Measurements from ENCODE around the gene FAM20A. TPM values are rescaled to one million over a fixed set of nuclear protein-coding genes. Genes with fewer than 3 reads are reported as not detected.
A peak's percentile ranks its signal among the peaks of the same experiment; 100 is the strongest.
"Not testable (repeated sequence)": the region's sequence is repeated elsewhere in the genome, so short reads cannot be mapped to it uniquely, and the experiment has no call there.

The FAM20A gene
- total and polyA plus RNA-seq, 2 experiments from 2014 or later: 9.3 to 10.9 TPM

GRCh38 chr17:68587026-68587425 lies 14.1 kb downstream of the FAM20A start:
- TF ChIP-seq EZH2 (IDR thresholded peaks at IDR 0.05; ENCODE audit: insufficient read depth, poor library complexity, severe bottlenecking) (no peak), EZH2phosphoT487 (IDR thresholded peaks at IDR 0.05; ENCODE audit: insufficient read depth, low read depth) (no peak)
- peaks cover 14% of the 10 kb centered on the region for H3F3A ChIP-seq (ENCODE audit: insufficient read depth)
- H4K20me1 ChIP-seq (ENCODE audit: insufficient read depth): no peaks in the 10 kb centered on the region
- H3K36me3 ChIP-seq (ENCODE audit: low read depth): no peaks in the 10 kb centered on the region
- H3K4me3 ChIP-seq: no peak overlapping the region
- in situ Hi-C loops (cut with MboI): no loop called here
- no peak overlapping the region for H3K27ac ChIP-seq
- no peak overlapping the region for H2AFZ ChIP-seq
- WGBS, 2 experiments (ENCODE audit: low coverage in 1 of 2, low lambda C conversion rate in 2 of 2, missing lambda C conversion rate in 2 of 2): 86 to 95% methylated on average over 5 of the region's 5 CpGs
- H3K9ac ChIP-seq: no peak overlapping the region
- no peaks in the 10 kb centered on the region for H3K9me2 ChIP-seq (ENCODE audit: insufficient read depth)
- no peaks in the 10 kb centered on the region for H3K79me2 ChIP-seq (ENCODE audit: insufficient read depth)
- H3K27me3 ChIP-seq (replicated peaks; ENCODE audit: insufficient read depth): no peaks in the 10 kb centered on the region
- no peaks in the 10 kb centered on the region for H3K9me3 ChIP-seq (ENCODE audit: low read depth)
- no peak for DNase-seq
- H3K4me1 ChIP-seq (ENCODE audit: insufficient read depth): peaks cover 29% of the 10 kb centered on the region
- H3K4me2 ChIP-seq (ENCODE audit: unreplicated experiment): no peak overlapping the region

GRCh38 chr17:68585643-68586042 lies 15.5 kb downstream of the FAM20A start:
- H3K79me2 ChIP-seq (ENCODE audit: insufficient read depth): no peaks in the 10 kb centered on the region
- no peak overlapping the region for H3K27ac ChIP-seq
- H3K9me2 ChIP-seq (ENCODE audit: insufficient read depth): no peaks in the 10 kb centered on the region
- H3F3A ChIP-seq (ENCODE audit: insufficient read depth): peaks cover 15% of the 10 kb centered on the region
- no peaks in the 10 kb centered on the region for H4K20me1 ChIP-seq (ENCODE audit: insufficient read depth)
- H3K27me3 ChIP-seq (replicated peaks; ENCODE audit: insufficient read depth): no peaks in the 10 kb centered on the region
- TF ChIP-seq EZH2 (IDR thresholded peaks at IDR 0.05; ENCODE audit: insufficient read depth, poor library complexity, severe bottlenecking) (no peak), EZH2phosphoT487 (IDR thresholded peaks at IDR 0.05; ENCODE audit: insufficient read depth, low read depth) (no peak)
- no peak overlapping the region for H2AFZ ChIP-seq
- H3K4me3 ChIP-seq: no peak overlapping the region
- H3K9ac ChIP-seq: no peak overlapping the region
- no peaks in the 10 kb centered on the region for H3K36me3 ChIP-seq (ENCODE audit: low read depth)
- peaks cover 31% of the 10 kb centered on the region for H3K4me1 ChIP-seq (ENCODE audit: insufficient read depth)
- 59 to 60% methylated on average over 4 of the region's 4 CpGs for WGBS, 2 experiments (ENCODE audit: low coverage in 1 of 2, low lambda C conversion rate in 2 of 2, missing lambda C conversion rate in 2 of 2)
- in situ Hi-C loops (cut with MboI): no loop called here
- DNase-seq: peak; percentile 51
- H3K9me3 ChIP-seq (ENCODE audit: low read depth): no peaks in the 10 kb centered on the region
- H3K4me2 ChIP-seq (ENCODE audit: unreplicated experiment): no peak overlapping the region

GRCh38 chr17:68584581-68585303 lies 16.4 kb downstream of the FAM20A start:
- Histone ChIP-seq H3K4me2 (ENCODE audit: unreplicated experiment) (no peak overlapping the region), H3K27me3 (replicated peaks; ENCODE audit: insufficient read depth) (no peaks in the 10 kb centered on the region), H3K36me3 (ENCODE audit: low read depth) (no peaks in the 10 kb centered on the region), H3K4me1 (ENCODE audit: insufficient read depth) (peaks cover 38% of the 10 kb centered on the region), H3K79me2 (ENCODE audit: insufficient read depth) (no peaks in the 10 kb centered on the region), H3K9me3 (ENCODE audit: low read depth) (no peaks in the 10 kb centered on the region), H2AFZ (no peak overlapping the region), H3F3A (ENCODE audit: insufficient read depth) (peaks cover 22% of the 10 kb centered on the region), H4K20me1 (ENCODE audit: insufficient read depth) (no peaks in the 10 kb centered on the region), H3K4me3 (no peak overlapping the region), H3K9me2 (ENCODE audit: insufficient read depth) (no peaks in the 10 kb centered on the region), H3K27ac (no peak overlapping the region), H3K9ac (no peak overlapping the region)
- in situ Hi-C loops (cut with MboI): no loop called here
- 71 to 72% methylated on average over 5 of the region's 5 CpGs for WGBS, 2 experiments (ENCODE audit: low coverage in 1 of 2, low lambda C conversion rate in 2 of 2, missing lambda C conversion rate in 2 of 2)
- TF ChIP-seq EZH2 (IDR thresholded peaks at IDR 0.05; ENCODE audit: insufficient read depth, poor library complexity, severe bottlenecking) (no peak), EZH2phosphoT487 (IDR thresholded peaks at IDR 0.05; ENCODE audit: insufficient read depth, low read depth) (no peak)
- no peak for DNase-seq

- H3K9ac ChIP-seq; H3K79me2 ChIP-seq (ENCODE audit: insufficient read depth); H3K4me2 ChIP-seq (ENCODE audit: unreplicated experiment); H3K4me3 ChIP-seq; H3K36me3 ChIP-seq (ENCODE audit: low read depth); H3K27ac ChIP-seq; in situ Hi-C loops (cut with MboI); DNase-seq; H4K20me1 ChIP-seq (ENCODE audit: insufficient read depth); H3K27me3 ChIP-seq (replicated peaks; ENCODE audit: insufficient read depth); H3K9me3 ChIP-seq (ENCODE audit: low read depth); H3K9me2 ChIP-seq (ENCODE audit: insufficient read depth); H2AFZ ChIP-seq: not testable (repeated sequence)
- Histone ChIP-seq H3K4me1 (ENCODE audit: insufficient read depth) (peaks cover 56% of the 10 kb centered on the region), H3F3A (ENCODE audit: insufficient read depth) (peaks cover 39% of the 10 kb centered on the region)
- 70 to 72% methylated on average over 6 of the region's 6 CpGs for WGBS, 2 experiments (ENCODE audit: low coverage in 1 of 2, low lambda C conversion rate in 2 of 2, missing lambda C conversion rate in 2 of 2)
Measured at GRCh38 chr17:68582867-68583266, 18.3 kb downstream of the FAM20A start.

Measured in GM23248 (cell line).